K562 (cell line): ENCODE data around the gene YIPF1. TPM values are rescaled to one million over a fixed set of nuclear protein-coding genes. Genes with fewer than 3 reads are reported as not detected.

Experiments
- ATAC-seq: fragments of 200-7000 bp; cut with Tn5 transposase; 3 replicates; pipeline ENCODE4 v1.9.1; 2020; ENCODE audit warnings: moderate library complexity
- BruUV-seq: library from RNA; stranded (reverse); fragments of 400-500 nt; replicated peaks from 2 replicates; lab custom pipeline; 2021; lab: Mats Ljungman, UMichigan
- CTCF ChIA-PET: fragments of 300-600 bp; formaldehyde crosslinking; extraction: SDS; loops from one replicate; lab custom pipeline; 2021; ENCODE audit warnings: low intra/inter-chr PET ratio; lab: Yijun Ruan, JAX
- POLR2A ChIA-PET: fragments of 300-600, 350-650 bp; sonication (Branson Sonifier 250); formaldehyde crosslinking; extraction: SDS; loops from one replicate; lab custom pipeline; 2021; ENCODE audit warnings: antibody characterized with exemption, inconsistent platforms; lab: Yijun Ruan, JAX
- DNase-seq, 4 experiments: peaks; one replicate each; pipeline versions ENCODE4 v3.0.0 to v3.0.0-alpha.2; 2011 to 2018; ENCODE audit warnings: low spot score in 3 of 4, mixed read lengths in 3 of 4; ENCODE audit errors: extremely low read depth in 1 of 4
- FAIRE-seq: peaks from 2 replicates; lab custom pipeline; 2011; peaks lifted over from hg19 to GRCh38; lab: Jason Lieb, UNC
- H2AFZ ChIP-seq: 2 replicates; pipeline ENCODE4 v1.6.0; 2011; ENCODE audit warnings: low read depth, low read length, control low read depth, inconsistent platforms
- H3K27ac ChIP-seq: fragments of 200-600 bp; 3 replicates; pipeline ENCODE4 v1.8.0; 2011; ENCODE audit warnings: low read depth, mild to moderate bottlenecking, control low read depth, inconsistent platforms, low read length, moderate library complexity, mixed read lengths; ENCODE audit errors: extremely low read depth
- H3K27me3 ChIP-seq, 2 experiments: fragments of 300-600 bp in 1 of 2; 2 replicates in 1 of 2; 3 replicates in 1 of 2; pipeline versions ENCODE4 v1.6.0 to v1.8.0; 2011; ENCODE audit warnings: inconsistent platforms in 2 of 2, low read length in 2 of 2, mild to moderate bottlenecking in 1 of 2, mixed read lengths in 1 of 2, moderate library complexity in 1 of 2; ENCODE audit not compliant: control insufficient read depth in 2 of 2, insufficient read depth in 2 of 2
- H3K36me3 ChIP-seq: fragments of 300-600 bp; 3 replicates; pipeline ENCODE4 v1.8.0; 2011; ENCODE audit warnings: mild to moderate bottlenecking, low read length, inconsistent platforms; ENCODE audit not compliant: control insufficient read depth, insufficient read depth
- H3K4me1 ChIP-seq, 2 experiments: fragments of 200-600 bp in 1 of 2; replicated peaks in 1 of 2; 2 replicates in 1 of 2; 3 replicates in 1 of 2; pipeline versions ENCODE4 v1.5.1 to v1.8.0; 2011; ENCODE audit warnings: inconsistent platforms in 2 of 2, low read length in 2 of 2, mild to moderate bottlenecking in 1 of 2, mixed read lengths in 1 of 2, moderate library complexity in 1 of 2; ENCODE audit not compliant: control insufficient read depth in 2 of 2, insufficient read depth in 2 of 2
- H3K4me2 ChIP-seq: 2 replicates; pipeline ENCODE4 v1.6.1; 2011; ENCODE audit warnings: low read length, control low read depth, inconsistent platforms, mixed read lengths; ENCODE audit not compliant: insufficient read depth
- H3K4me3 ChIP-seq: fragments of 200-600 bp; sonication (generic), shearing (Covaris generic); 2 replicates; pipeline ENCODE4 v1.5.1; 2016; ENCODE audit warnings: control low read depth, inconsistent platforms
- H3K79me2 ChIP-seq: fragments of 200-600 bp; 3 replicates; pipeline ENCODE4 v1.8.0; 2011; ENCODE audit warnings: low read length, inconsistent platforms; ENCODE audit not compliant: control insufficient read depth, insufficient read depth
- H3K9ac ChIP-seq, 2 experiments: 2 replicates each; pipeline versions ENCODE4 v1.6.0 to v1.6.1; 2011; ENCODE audit warnings: low read depth in 2 of 2, low read length in 2 of 2, control low read depth in 1 of 2, inconsistent platforms in 1 of 2, mild to moderate bottlenecking in 1 of 2, mixed read lengths in 1 of 2; ENCODE audit not compliant: insufficient read depth in 1 of 2
- H3K9me1 ChIP-seq: one replicate; pipeline ENCODE4 v1.6.0; 2011; ENCODE audit warnings: inconsistent platforms, mild to moderate bottlenecking, low read length, moderate library complexity; ENCODE audit not compliant: control insufficient read depth, insufficient read depth
- H3K9me3 ChIP-seq: replicated peaks from 2 replicates; pipeline ENCODE4 v1.5.1; 2011; ENCODE audit warnings: low read depth, low read length, inconsistent platforms; ENCODE audit not compliant: control insufficient read depth, insufficient read depth
- H4K20me1 ChIP-seq: replicated peaks from 2 replicates; pipeline ENCODE4 v1.6.1; 2011; ENCODE audit warnings: low read length, inconsistent platforms, mixed read lengths; ENCODE audit not compliant: control insufficient read depth, insufficient read depth
- DDX20 ChIP-seq: fragments of 450-650 bp; IDR thresholded peaks from 2 replicates; pipeline ENCODE4 v1.6.1; 2016; ENCODE audit warnings: missing genetic modification characterization, low read depth, mild to moderate bottlenecking, missing compliant biosample characterization, moderate library complexity
- EGR1 ChIP-seq: fragments of 450-650 bp; conservative IDR thresholded peaks from 2 replicates; pipeline ENCODE4 v1.6.1; 2017; ENCODE audit warnings: mild to moderate bottlenecking
- EP400 ChIP-seq: fragments of 450-650 bp; IDR thresholded peaks from 2 replicates; pipeline ENCODE4 v1.6.1; 2017; ENCODE audit warnings: antibody characterized with exemption, mild to moderate bottlenecking, moderate library complexity
- ERF ChIP-seq: fragments of 450-650 bp; formaldehyde crosslinking; IDR thresholded peaks from 2 replicates; pipeline ENCODE4 v1.4.0; 2020; ENCODE audit warnings: mild to moderate bottlenecking, mixed read lengths
- FOXA1 ChIP-seq: fragments of 450-650 bp; IDR thresholded peaks from 2 replicates; pipeline ENCODE4 v1.6.1; 2016; ENCODE audit warnings: mild to moderate bottlenecking, borderline replicate concordance
- HDAC3 ChIP-seq: fragments of 450-650 bp; IDR thresholded peaks from 2 replicates; pipeline ENCODE4 v1.6.1; 2018; ENCODE audit warnings: borderline replicate concordance, mild to moderate bottlenecking, moderate library complexity; ENCODE audit not compliant: partially characterized antibody
- KLF6 ChIP-seq: fragments of 250-450 bp; sonication (Bioruptor Pico); IDR thresholded peaks from 2 replicates; pipeline ENCODE4 v1.4.0; 2020; ENCODE audit warnings: mild to moderate bottlenecking, moderate library complexity, borderline replicate concordance
- L3MBTL2 ChIP-seq: fragments of 450-650 bp; IDR thresholded peaks from 2 replicates; pipeline ENCODE4 v1.6.1; 2016; ENCODE audit warnings: mild to moderate bottlenecking, moderate library complexity
- NR2C1 ChIP-seq, 2 experiments: fragments of 450-650 bp; IDR thresholded peaks; 2 replicates each; pipeline ENCODE4 v1.6.1; 2017; ENCODE audit warnings: mild to moderate bottlenecking in 2 of 2, antibody characterized with exemption in 1 of 2, inconsistent platforms in 1 of 2, missing compliant biosample characterization in 1 of 2, missing genetic modification characterization in 1 of 2
- PHB2 ChIP-seq: fragments of 450-650 bp; IDR thresholded peaks from 2 replicates; pipeline ENCODE4 v1.6.1; 2017; ENCODE audit warnings: low read depth
- RAD21 ChIP-seq, 2 experiments: fragments of 250-450 bp in 1 of 2; fragments of 450-650 bp in 1 of 2; sonication (Bioruptor Pico) in 1 of 2; formaldehyde crosslinking in 1 of 2; IDR thresholded peaks in 1 of 2; conservative IDR thresholded peaks in 1 of 2; 2 replicates each; pipeline versions ENCODE4 v1.4.0 to v1.8.0; 2020 to 2022; ENCODE audit warnings: mild to moderate bottlenecking in 2 of 2, moderate library complexity in 1 of 2
- SMAD3 ChIP-seq: fragments of 450-650 bp; formaldehyde crosslinking; conservative IDR thresholded peaks from 2 replicates; pipeline ENCODE4 v1.4.0; 2020; ENCODE audit warnings: mild to moderate bottlenecking
- ZNF121 ChIP-seq: sonication (generic); formaldehyde crosslinking; conservative IDR thresholded peaks from 2 replicates; pipeline ENCODE4 v1.8.0; 2022; ENCODE audit warnings: missing genetic modification reagents
- ZNF224 ChIP-seq: sonication (generic); formaldehyde crosslinking; IDR thresholded peaks from 2 replicates; pipeline ENCODE4 v1.8.0; 2022; ENCODE audit warnings: mild to moderate bottlenecking, missing genetic modification reagents
- ZNF324 ChIP-seq: fragments of 250-450 bp; sonication (Bioruptor Pico); IDR thresholded peaks from 2 replicates; pipeline ENCODE4 v1.4.0; 2020; ENCODE audit warnings: mild to moderate bottlenecking
- ZNF354B ChIP-seq: fragments of 250-450 bp; sonication (Bioruptor Pico); IDR thresholded peaks from 2 replicates; pipeline ENCODE4 v1.4.0; 2020
- ZNF436 ChIP-seq: fragments of 250-450, 450-650 bp; sonication (Bioruptor Pico); formaldehyde crosslinking; IDR thresholded peaks from 2 replicates; pipeline ENCODE4 v1.7.0; 2020; ENCODE audit warnings: mild to moderate bottlenecking
- ZNF77 ChIP-seq: fragments of 250-450 bp; sonication (Bioruptor Pico); IDR thresholded peaks from 2 replicates; pipeline ENCODE4 v1.5.0; 2020
- WGBS: fragments of 100-300 bp; shearing (Covaris generic); methylation state at CpG from one replicate; pipeline ENCODE4 v1.1.6; 2016; ENCODE audit warnings: low coverage, mixed read lengths; ENCODE audit not compliant: insufficient coverage; ENCODE audit errors: missing lambda C conversion rate; 5-methylcytosine and 5-hydroxymethylcytosine counted together
- in situ Hi-C: fragments of 300-500 bp; cut with MboI; formaldehyde crosslinking; loops from 4 replicates; pipeline ENCODE4 v1.15.0; 2018; ENCODE audit warnings: inconsistent platforms, mixed read lengths
- intact Hi-C: fragments of 100-400 bp; cut with micrococcal nuclease; formaldehyde crosslinking; loops from 2 replicates; pipeline ENCODE4 v1.14.2; 2022
- polyA plus RNA-seq, 8 experiments: library from polyadenylated mRNA; depleted of rRNA in 4 of 8; stranded (reverse) in 5 of 8; unstranded in 3 of 8; fragments of >200 nt; fragmentation: Nextera tagmentation in 2 of 8; fragmentation: Illumina TruSeq in 1 of 8; extraction: Ambion mirVana in 2 of 8; extraction: Trizol in 1 of 8; gene quantifications; 2 replicates each; pipeline versions ENCODE4 v1.2.1 to v1.2.3, GENCODE V29; 2011 to 2014; ENCODE audit warnings: inconsistent platforms in 1 of 8, missing spikeins in 1 of 8
- total RNA-seq, 7 experiments: library from RNA; depleted of rRNA in 6 of 7; stranded (reverse); fragments of >200 nt in 6 of 7; fragmentation: Illumina TruSeq in 2 of 7; extraction: Trizol in 2 of 7; gene quantifications; 2 replicates each; pipeline versions ENCODE4 v1.2.1 to v1.2.3, GENCODE V29; 2011 to 2021; ENCODE audit warnings: low replicate concordance in 1 of 7
- TF ChIP-seq, protein P1 (sequence below), 2 experiments: fragments of 450-650 bp; conservative IDR thresholded peaks; 2 replicates each; pipeline ENCODE4 v1.6.1; 2017; ENCODE audit warnings: mild to moderate bottlenecking in 2 of 2, moderate library complexity in 2 of 2
- TF ChIP-seq, protein P2 (sequence below): fragments of 250-450 bp; sonication (Bioruptor Pico); IDR thresholded peaks from 2 replicates; pipeline ENCODE4 v1.5.0; 2020; ENCODE audit warnings: mild to moderate bottlenecking

The YIPF1 gene
- total and polyA plus RNA-seq, 9 of the 15 experiments (the other 6 are each of a cell fraction or from before 2014, with no cell fraction given), result 11.5 to 37.5 (median 19.2) TPM

DNA sequence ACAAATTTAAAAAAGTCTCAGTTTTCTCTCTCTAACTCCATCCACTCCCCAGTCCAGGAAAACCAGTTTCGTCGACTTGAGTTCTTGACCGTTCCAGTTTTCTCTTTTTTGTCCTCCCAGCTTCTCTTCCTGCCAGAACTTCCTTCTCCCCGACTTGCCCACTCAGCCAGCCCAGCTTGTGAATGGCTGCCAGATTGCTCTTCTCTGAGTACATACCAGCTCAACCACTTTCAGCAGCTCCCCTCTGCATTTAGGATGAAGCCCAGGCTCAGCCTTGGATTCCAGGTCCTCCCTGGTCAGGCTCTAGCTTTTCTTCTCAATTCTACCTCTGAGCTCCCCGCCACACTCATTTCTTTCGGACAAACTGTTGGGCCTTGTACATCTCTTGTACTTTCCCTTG, 5.8 kb upstream of the YIPF1 start (continued):
- TF ChIP-seq, protein P1, sequence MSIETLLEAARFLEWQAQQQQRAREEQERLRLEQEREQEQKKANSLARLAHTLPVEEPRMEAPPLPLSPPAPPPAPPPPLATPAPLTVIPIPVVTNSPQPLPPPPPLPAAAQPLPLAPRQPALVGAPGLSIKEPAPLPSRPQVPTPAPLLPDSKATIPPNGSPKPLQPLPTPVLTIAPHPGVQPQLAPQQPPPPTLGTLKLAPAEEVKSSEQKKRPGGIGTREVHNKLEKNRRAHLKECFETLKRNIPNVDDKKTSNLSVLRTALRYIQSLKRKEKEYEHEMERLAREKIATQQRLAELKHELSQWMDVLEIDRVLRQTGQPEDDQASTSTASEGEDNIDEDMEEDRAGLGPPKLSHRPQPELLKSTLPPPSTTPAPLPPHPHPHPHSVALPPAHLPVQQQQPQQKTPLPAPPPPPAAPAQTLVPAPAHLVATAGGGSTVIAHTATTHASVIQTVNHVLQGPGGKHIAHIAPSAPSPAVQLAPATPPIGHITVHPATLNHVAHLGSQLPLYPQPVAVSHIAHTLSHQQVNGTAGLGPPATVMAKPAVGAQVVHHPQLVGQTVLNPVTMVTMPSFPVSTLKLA (conservative IDR thresholded peaks at IDR 0.05), result no peak
- no peak for TF ChIP-seq ERF (CRISPR knock-in tag)
- TF ChIP-seq PHB2, result no peak
- TF ChIP-seq DDX20 (tag), result no peak
- TF ChIP-seq EP400, result no peak
- TF ChIP-seq, all 486 proteins: peak for 0

DNA sequence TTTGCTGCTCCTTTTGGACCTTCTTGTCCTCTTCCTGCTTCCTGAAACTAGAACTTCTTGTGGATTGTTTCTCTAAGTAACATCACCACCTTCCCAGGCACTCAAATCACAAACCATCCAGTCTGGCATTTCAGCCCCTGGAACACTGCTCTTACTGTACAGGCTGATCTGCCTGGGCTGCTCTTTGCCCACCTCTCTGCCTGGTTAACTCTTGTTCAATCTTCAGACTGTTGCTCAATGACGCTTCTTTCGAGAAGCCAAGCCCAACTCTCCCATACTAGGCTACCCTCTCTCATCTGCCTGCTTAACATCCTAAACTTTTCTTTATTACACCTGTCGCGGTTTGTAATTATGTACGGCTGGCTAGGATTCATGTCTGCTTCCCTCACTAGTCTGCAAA, 5.0 kb upstream of the YIPF1 start:
- CTCF ChIA-PET, result no interaction called here
- Histone ChIP-seq H3K4me2 (no peak overlapping the region), H4K20me1 (no peaks in the 10 kb centered on the region), H3K9ac (no peak overlapping the region), H3K36me3 (no peaks in the 10 kb centered on the region), H3K9me3 (no peaks in the 10 kb centered on the region), H3K9me1 (no peaks in the 10 kb centered on the region), H2AFZ (no peak overlapping the region), H3K4me1 (peaks cover 10 to 20% of the 10 kb centered on the region in 2 experiments), H3K27ac (no peak overlapping the region), H3K4me3 (no peak overlapping the region), H3K27me3 (no peaks in the 10 kb centered on the region), H3K79me2 (no peaks in the 10 kb centered on the region)
- intact Hi-C loops (no loop called here), in situ Hi-C loops (no loop called here)
- no TSS peak for BruUV-seq
- FAIRE-seq, result no peak
- TF ChIP-seq, protein P2, sequence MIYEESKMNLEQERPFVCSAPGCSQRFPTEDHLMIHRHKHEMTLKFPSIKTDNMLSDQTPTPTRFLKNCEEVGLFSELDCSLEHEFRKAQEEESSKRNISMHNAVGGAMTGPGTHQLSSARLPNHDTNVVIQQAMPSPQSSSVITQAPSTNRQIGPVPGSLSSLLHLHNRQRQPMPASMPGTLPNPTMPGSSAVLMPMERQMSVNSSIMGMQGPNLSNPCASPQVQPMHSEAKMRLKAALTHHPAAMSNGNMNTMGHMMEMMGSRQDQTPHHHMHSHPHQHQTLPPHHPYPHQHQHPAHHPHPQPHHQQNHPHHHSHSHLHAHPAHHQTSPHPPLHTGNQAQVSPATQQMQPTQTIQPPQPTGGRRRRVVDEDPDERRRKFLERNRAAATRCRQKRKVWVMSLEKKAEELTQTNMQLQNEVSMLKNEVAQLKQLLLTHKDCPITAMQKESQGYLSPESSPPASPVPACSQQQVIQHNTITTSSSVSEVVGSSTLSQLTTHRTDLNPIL (CRISPR knock-in tag), result no peak
- TF ChIP-seq ZNF121 (CRISPR knock-in tag), result no peak
- TF ChIP-seq NR2C1 (IDR thresholded peaks at IDR 0.05), result no peak
- no peak for TF ChIP-seq NR2C1 (tag; IDR thresholded peaks at IDR 0.05)
- TF ChIP-seq SMAD3 (CRISPR knock-in tag), result no peak
- no peak for TF ChIP-seq RAD21 (CRISPR knock-in tag; conservative IDR thresholded peaks at IDR 0.05 in 1 of 2, IDR thresholded peaks at IDR 0.05 in 1 of 2)
- TF ChIP-seq KLF6 (CRISPR knock-in tag), result no peak
- no peak for TF ChIP-seq ZNF77 (CRISPR knock-in tag)
- no peak for TF ChIP-seq ZNF324 (CRISPR knock-in tag)
- TF ChIP-seq L3MBTL2, result no peak
- TF ChIP-seq ZNF224, result no peak
- no peak for TF ChIP-seq ZNF436 (CRISPR knock-in tag)
- no peak for TF ChIP-seq HDAC3
- no peak for TF ChIP-seq ZNF354B (CRISPR knock-in tag)
- no peak for TF ChIP-seq FOXA1
- no peak for TF ChIP-seq EGR1
- POLR2A ChIA-PET, result interaction anchor here (0.6 kb wide), 1 partner anchor 398 kb away, joined by 4 read pairs; no protein-coding TSS in a partner anchor
- ATAC-seq, result no peak
- no peak for DNase-seq
- 83% methylated on average over 5 of the region's 5 CpGs for WGBS
